ENCODE measurements around the gene RPS18.

Gene RPS18

GRCh38 chr6:33313709-33314514 lies 42.0 kb downstream of the RPS18 start, which contains the start of gene TAPBP:
TAPBP (minus strand) TSS chr6:33314078; CDS start chr6:33314041, 37 bp downstream.
- Histone ChIP-seq H3K4me1 (ENCODE audit: control insufficient read depth in 5 of 5, insufficient read depth in 5 of 5, low read length in 5 of 5) (peaks cover 13 to 57% (median 53%) of the 10 kb centered on the region in 5 donors), H3K27ac (ENCODE audit: low read depth, low read length) (peak within 1 kb of the TSS; percentile 96), H3K36me3 (ENCODE audit: control insufficient read depth in 5 of 5, insufficient read depth in 5 of 5, low read length in 5 of 5) (peaks cover 0 to 16% (median 8%) of the 10 kb centered on the region in 5 donors), H3K9ac (ENCODE audit: low read length in 5 of 5) (peak within 1 kb of the TSS; percentile 87 to 100 (median 94)), H3K27me3 (ENCODE audit: control insufficient read depth in 5 of 5, insufficient read depth in 4 of 5, low read length in 5 of 5) (no peaks in the 10 kb centered on the region), H3K9me3 (ENCODE audit: control insufficient read depth in 5 of 5, low read length in 5 of 5) (no peaks in the 10 kb centered on the region), H3K4me3 (ENCODE audit: low read depth in 1 of 5, low read length in 5 of 5) (peak within 1 kb of the TSS; percentile 92 to 99 (median 94))

- peaks cover 13 to 62% (median 58%) of the 10 kb centered on the region in 5 donors for H3K4me1 ChIP-seq (ENCODE audit: control insufficient read depth in 5 of 5, insufficient read depth in 5 of 5, low read length in 5 of 5)
- peak overlapping the region in 3 of 5 donors; percentile 51 to 97 (median 56) for H3K9ac ChIP-seq (ENCODE audit: low read length in 5 of 5)
- no peaks in the 10 kb centered on the region for H3K27me3 ChIP-seq (ENCODE audit: control insufficient read depth in 5 of 5, insufficient read depth in 4 of 5, low read length in 5 of 5)
- H3K27ac ChIP-seq (ENCODE audit: low read depth, low read length), result peak overlapping the region; percentile 96
- H3K9me3 ChIP-seq (ENCODE audit: control insufficient read depth in 5 of 5, low read length in 5 of 5), result no peaks in the 10 kb centered on the region
- H3K36me3 ChIP-seq (ENCODE audit: control insufficient read depth in 5 of 5, insufficient read depth in 5 of 5, low read length in 5 of 5), result peaks cover 0 to 22% (median 14%) of the 10 kb centered on the region in 5 donors
- peak overlapping the region; percentile 92 to 99 (median 94) for H3K4me3 ChIP-seq (ENCODE audit: low read depth in 1 of 5, low read length in 5 of 5)
Observed at GRCh38 chr6:33314515-33314942, 42.7 kb downstream of the RPS18 start.

GRCh38 chr6:33314943-33315792 lies 43.3 kb downstream of the RPS18 start:
- H3K4me1 ChIP-seq (ENCODE audit: control insufficient read depth in 5 of 5, insufficient read depth in 5 of 5, low read length in 5 of 5), result peaks cover 17 to 67% (median 64%) of the 10 kb centered on the region in 5 donors
- peak overlapping the region in 1 of 5 donors; percentile 51 for H3K9ac ChIP-seq (ENCODE audit: low read length in 5 of 5)
- H3K36me3 ChIP-seq (ENCODE audit: control insufficient read depth in 5 of 5, insufficient read depth in 5 of 5, low read length in 5 of 5), result peaks cover 0 to 28% (median 21%) of the 10 kb centered on the region in 5 donors
- peak overlapping the region; percentile 92 to 99 (median 94) for H3K4me3 ChIP-seq (ENCODE audit: low read depth in 1 of 5, low read length in 5 of 5)
- H3K9me3 ChIP-seq (ENCODE audit: control insufficient read depth in 5 of 5, low read length in 5 of 5), result no peaks in the 10 kb centered on the region
- H3K27me3 ChIP-seq (ENCODE audit: control insufficient read depth in 5 of 5, insufficient read depth in 4 of 5, low read length in 5 of 5), result no peaks in the 10 kb centered on the region
- peak overlapping the region; percentile 96 for H3K27ac ChIP-seq (ENCODE audit: low read depth, low read length)

- peak overlapping the region; percentile 96 for H3K27ac ChIP-seq (ENCODE audit: low read depth, low read length)
- no peak overlapping the region for H3K4me3 ChIP-seq (ENCODE audit: low read depth in 1 of 5, low read length in 5 of 5)
- no peak overlapping the region for H3K9ac ChIP-seq (ENCODE audit: low read length in 5 of 5)
- peaks cover 0 to 32% (median 28%) of the 10 kb centered on the region in 5 donors for H3K36me3 ChIP-seq (ENCODE audit: control insufficient read depth in 5 of 5, insufficient read depth in 5 of 5, low read length in 5 of 5)
- H3K9me3 ChIP-seq (ENCODE audit: control insufficient read depth in 5 of 5, low read length in 5 of 5), result no peaks in the 10 kb centered on the region
- no peaks in the 10 kb centered on the region for H3K27me3 ChIP-seq (ENCODE audit: control insufficient read depth in 5 of 5, insufficient read depth in 4 of 5, low read length in 5 of 5)
- H3K4me1 ChIP-seq (ENCODE audit: control insufficient read depth in 5 of 5, insufficient read depth in 5 of 5, low read length in 5 of 5), result peaks cover 21 to 75% (median 72%) of the 10 kb centered on the region in 5 donors
Observed at GRCh38 chr6:33315793-33316602, 44.1 kb downstream of the RPS18 start.

- Histone ChIP-seq H3K9me3 (ENCODE audit: control insufficient read depth in 5 of 5, low read length in 5 of 5) (no peaks in the 10 kb centered on the region), H3K4me1 (ENCODE audit: control insufficient read depth in 5 of 5, insufficient read depth in 5 of 5, low read length in 5 of 5) (peaks cover 21 to 81% (median 76%) of the 10 kb centered on the region in 5 donors), H3K9ac (ENCODE audit: low read length in 5 of 5) (no peak overlapping the region), H3K4me3 (ENCODE audit: low read depth in 1 of 5, low read length in 5 of 5) (peak overlapping the region; percentile 51 to 62 (median 52)), H3K36me3 (ENCODE audit: control insufficient read depth in 5 of 5, insufficient read depth in 5 of 5, low read length in 5 of 5) (peaks cover 0 to 34% (median 30%) of the 10 kb centered on the region in 5 donors), H3K27me3 (ENCODE audit: control insufficient read depth in 5 of 5, insufficient read depth in 4 of 5, low read length in 5 of 5) (no peaks in the 10 kb centered on the region), H3K27ac (ENCODE audit: low read depth, low read length) (peak overlapping the region; percentile 96)
Observed at GRCh38 chr6:33316603-33317418, 44.9 kb downstream of the RPS18 start.

- Histone ChIP-seq H3K36me3 (ENCODE audit: control insufficient read depth in 5 of 5, insufficient read depth in 5 of 5, low read length in 5 of 5) (peaks cover 0 to 34% (median 30%) of the 10 kb centered on the region in 5 donors), H3K27me3 (ENCODE audit: control insufficient read depth in 5 of 5, insufficient read depth in 4 of 5, low read length in 5 of 5) (no peaks in the 10 kb centered on the region), H3K4me3 (ENCODE audit: low read depth in 1 of 5, low read length in 5 of 5) (peak overlapping the region; percentile 51 to 85 (median 60)), H3K27ac (ENCODE audit: low read depth, low read length) (peak overlapping the region; percentile 96), H3K9ac (ENCODE audit: low read length in 5 of 5) (no peak overlapping the region), H3K4me1 (ENCODE audit: control insufficient read depth in 5 of 5, insufficient read depth in 5 of 5, low read length in 5 of 5) (peaks cover 19 to 81% (median 76%) of the 10 kb centered on the region in 5 donors), H3K9me3 (ENCODE audit: control insufficient read depth in 5 of 5, low read length in 5 of 5) (no peaks in the 10 kb centered on the region)
Observed at GRCh38 chr6:33317419-33317668, 45.5 kb downstream of the RPS18 start.

GRCh38 chr6:33317669-33318425 lies 46.0 kb downstream of the RPS18 start, which contains the start of gene ZBTB22:
ZBTB22 (minus strand) TSS chr6:33317744; CDS start chr6:33316916, 828 bp downstream.
- H3K9ac ChIP-seq (ENCODE audit: low read length in 5 of 5), result peak within 1 kb of the TSS in 4 of 5 donors; percentile 34 to 69 (median 56)
- H3K36me3 ChIP-seq (ENCODE audit: control insufficient read depth in 5 of 5, insufficient read depth in 5 of 5, low read length in 5 of 5), result peaks cover 0 to 34% (median 30%) of the 10 kb centered on the region in 5 donors
- no peaks in the 10 kb centered on the region for H3K9me3 ChIP-seq (ENCODE audit: control insufficient read depth in 5 of 5, low read length in 5 of 5)
- H3K4me3 ChIP-seq (ENCODE audit: low read depth in 1 of 5, low read length in 5 of 5), result peak within 1 kb of the TSS; percentile 72 to 95 (median 85)
- peaks cover 17 to 78% (median 72%) of the 10 kb centered on the region in 5 donors for H3K4me1 ChIP-seq (ENCODE audit: control insufficient read depth in 5 of 5, insufficient read depth in 5 of 5, low read length in 5 of 5)
- H3K27me3 ChIP-seq (ENCODE audit: control insufficient read depth in 5 of 5, insufficient read depth in 4 of 5, low read length in 5 of 5), result no peaks in the 10 kb centered on the region
- peak within 1 kb of the TSS; percentile 96 for H3K27ac ChIP-seq (ENCODE audit: low read depth, low read length)

GRCh38 chr6:33318426-33319073 lies 46.7 kb downstream of the RPS18 start:
- Histone ChIP-seq H3K9ac (ENCODE audit: low read length in 5 of 5) (peak overlapping the region in 3 of 5 donors; percentile 34 to 69 (median 52)), H3K27me3 (ENCODE audit: control insufficient read depth in 5 of 5, insufficient read depth in 4 of 5, low read length in 5 of 5) (no peaks in the 10 kb centered on the region), H3K36me3 (ENCODE audit: control insufficient read depth in 5 of 5, insufficient read depth in 5 of 5, low read length in 5 of 5) (peaks cover 0 to 34% (median 30%) of the 10 kb centered on the region in 5 donors), H3K4me3 (ENCODE audit: low read depth in 1 of 5, low read length in 5 of 5) (peak overlapping the region in 4 of 5 donors; percentile 85 to 95 (median 85)), H3K9me3 (ENCODE audit: control insufficient read depth in 5 of 5, low read length in 5 of 5) (no peaks in the 10 kb centered on the region), H3K4me1 (ENCODE audit: control insufficient read depth in 5 of 5, insufficient read depth in 5 of 5, low read length in 5 of 5) (peaks cover 17 to 76% (median 72%) of the 10 kb centered on the region in 5 donors), H3K27ac (ENCODE audit: low read depth, low read length) (peak overlapping the region; percentile 76)
